GM12878 (cell line): ENCODE measurements around the gene BICD1. TPM values are rescaled to one million over a fixed set of nuclear protein-coding genes. Genes with fewer than 3 reads are reported as not detected.

ENCODE experiments used
- ATAC-seq: fragments of 200-7000 bp; cut with Tn5 transposase; 3 replicates; pipeline ENCODE4 v1.9.1; 2020; ENCODE audit warnings: mild to moderate bottlenecking, moderate library complexity
- BruUV-seq: library from RNA; stranded (reverse); fragments of 400-500 nt; replicated peaks from 2 replicates; lab custom pipeline; 2021; lab: Mats Ljungman, UMichigan
- CTCF ChIA-PET: fragments of 300-600 bp; sonication (Branson Sonifier 250); formaldehyde crosslinking; extraction: SDS; loops from one replicate; lab custom pipeline; 2021; ENCODE audit warnings: inconsistent platforms; lab: Yijun Ruan, JAX
- POLR2A ChIA-PET: fragments of 350-600 bp; formaldehyde crosslinking; extraction: SDS; loops from one replicate; lab custom pipeline; 2021; ENCODE audit warnings: inconsistent platforms; lab: Charles Lee
- RAD21 ChIA-PET: fragments of 300-600 bp; sonication (Branson Sonifier 250); formaldehyde crosslinking; loops from one replicate; lab custom pipeline; 2023; ENCODE audit warnings: antibody characterized with exemption; ENCODE audit not compliant: unreplicated experiment; lab: Charles Lee
- SMC1A ChIA-PET: fragments of 300-600 bp; sonication (Branson Sonifier 250); formaldehyde crosslinking; loops from one replicate; lab custom pipeline; 2023; ENCODE audit not compliant: unreplicated experiment, uncharacterized antibody; lab: Charles Lee
- DNase-seq: peaks from one replicate; pipeline ENCODE4 v3.0.0-alpha.2; 2011; ENCODE audit warnings: low read depth, low spot score
- FAIRE-seq: peaks from 3 replicates; lab custom pipeline; 2011; peaks lifted over from hg19 to GRCh38; lab: Jason Lieb, UNC
- H2AFZ ChIP-seq: 2 replicates; pipeline ENCODE4 v1.6.0; 2011; ENCODE audit warnings: low read depth, low read length, control low read depth; ENCODE audit not compliant: control insufficient read depth
- H3K27ac ChIP-seq: 2 replicates; pipeline ENCODE4 v1.5.1; 2011; ENCODE audit warnings: control low read depth; ENCODE audit not compliant: control insufficient read depth, insufficient read depth
- H3K27me3 ChIP-seq, 2 experiments: replicated peaks in 1 of 2; 2 replicates each; pipeline versions ENCODE4 v1.6.0 to v1.6.1; 2011; ENCODE audit warnings: low read length in 1 of 2; ENCODE audit not compliant: control insufficient read depth in 2 of 2, insufficient read depth in 2 of 2
- H3K36me3 ChIP-seq, 2 experiments: 2 replicates each; pipeline ENCODE4 v1.5.1; 2011; ENCODE audit warnings: low read length in 1 of 2; ENCODE audit not compliant: control insufficient read depth in 2 of 2, insufficient read depth in 2 of 2
- H3K4me1 ChIP-seq: 2 replicates; pipeline ENCODE4 v1.6.1; 2011; ENCODE audit warnings: mild to moderate bottlenecking, low read length, moderate library complexity, mixed read lengths; ENCODE audit not compliant: control insufficient read depth, insufficient read depth
- H3K4me2 ChIP-seq: 2 replicates; pipeline ENCODE4 v1.6.0; 2011; ENCODE audit warnings: control low read depth; ENCODE audit not compliant: control insufficient read depth, insufficient read depth
- H3K4me3 ChIP-seq: fragments of 200-600 bp; sonication (generic); 2 replicates; pipeline ENCODE4 v1.5.1; 2016
- H3K79me2 ChIP-seq: 2 replicates; pipeline ENCODE4 v1.6.0; 2011; ENCODE audit warnings: low read length; ENCODE audit not compliant: control insufficient read depth, insufficient read depth
- H3K9ac ChIP-seq: 2 replicates; pipeline ENCODE4 v1.8.0; 2011; ENCODE audit warnings: low read length, control low read depth, mixed read lengths; ENCODE audit not compliant: control insufficient read depth, insufficient read depth
- H3K9me3 ChIP-seq: replicated peaks from 3 replicates; pipeline ENCODE4 v1.5.1; 2011; ENCODE audit warnings: mild to moderate bottlenecking, low read length; ENCODE audit not compliant: control insufficient read depth, insufficient read depth
- H4K20me1 ChIP-seq: 2 replicates; pipeline ENCODE4 v1.6.0; 2011; ENCODE audit not compliant: control insufficient read depth, insufficient read depth
- JUND ChIP-seq: IDR thresholded peaks from 2 replicates; pipeline ENCODE4 v1.6.1; 2012; ENCODE audit warnings: low read depth, mild to moderate bottlenecking, low read length, improper control_type of control experiment, moderate library complexity
- RBBP5 ChIP-seq: fragments of 200-600 bp; sonication (generic); conservative IDR thresholded peaks from 2 replicates; pipeline ENCODE4 v1.6.1; 2016
- SMAD5 ChIP-seq: IDR thresholded peaks from 2 replicates; pipeline ENCODE4 v1.6.1; 2016; ENCODE audit warnings: antibody characterized with exemption, low read depth
- ZZZ3 ChIP-seq: IDR thresholded peaks from 2 replicates; pipeline ENCODE4 v1.6.1; 2011; ENCODE audit warnings: low read depth; ENCODE audit not compliant: control insufficient read depth, insufficient read length
- WGBS: methylation state at CpG from one replicate; pipeline ENCODE4 v1.1.6; 2016; ENCODE audit warnings: low lambda C conversion rate; ENCODE audit not compliant: insufficient replicate concordance, insufficient coverage; ENCODE audit errors: missing lambda C conversion rate; 5-methylcytosine and 5-hydroxymethylcytosine counted together
- in situ Hi-C: fragments of 300-500 bp; cut with MboI; formaldehyde crosslinking; loops from 9 replicates; pipeline ENCODE4 v1.14.3; 2018; ENCODE audit warnings: mixed read lengths
- intact Hi-C: fragments of 100-400 bp; cut with micrococcal nuclease; formaldehyde crosslinking; loops from one replicate; pipeline ENCODE4 v1.14.2; 2022; ENCODE audit not compliant: unreplicated experiment
- polyA plus RNA-seq, 11 experiments: library from polyadenylated mRNA; depleted of rRNA in 4 of 11; unstranded in 6 of 11; stranded (reverse) in 5 of 11; fragments of >200 nt; fragmentation: Nextera tagmentation in 4 of 11; fragmentation: Illumina TruSeq in 1 of 11; extraction: Ambion mirVana in 4 of 11; extraction: Trizol in 1 of 11; gene quantifications; 1 replicate in 1 of 11; 2 replicates in 10 of 11; pipeline versions ENCODE4 v1.2.1 to v1.2.3, GENCODE V29; 2011 to 2016; ENCODE audit warnings: inconsistent platforms in 2 of 11, missing spikeins in 2 of 11, low read depth in 1 of 11
- total RNA-seq, 4 experiments: library from RNA; depleted of rRNA in 3 of 4; stranded (reverse); fragments of >200 nt in 3 of 4; fragmentation: Illumina TruSeq in 1 of 4; extraction: Trizol in 1 of 4; gene quantifications; 2 replicates each; pipeline versions ENCODE4 v1.2.1 to v1.2.3, GENCODE V29; 2013 to 2021
- TF ChIP-seq, protein P1 (sequence below): fragments of 450-650 bp; IDR thresholded peaks from 2 replicates; pipeline ENCODE4 v1.6.1; 2016; ENCODE audit warnings: mild to moderate bottlenecking
- TF ChIP-seq, protein P2 (sequence below): fragments of 150-350 bp; IDR thresholded peaks from 2 replicates; pipeline ENCODE4 v1.6.1; 2014; ENCODE audit warnings: mild to moderate bottlenecking, low read depth, low read length

Gene BICD1
- total and polyA plus RNA-seq, 10 of the 15 experiments (the other 5 are each of a cell fraction or from before 2014, with no cell fraction given), result 4.7 to 32.5 (median 14.4) TPM

DNA sequence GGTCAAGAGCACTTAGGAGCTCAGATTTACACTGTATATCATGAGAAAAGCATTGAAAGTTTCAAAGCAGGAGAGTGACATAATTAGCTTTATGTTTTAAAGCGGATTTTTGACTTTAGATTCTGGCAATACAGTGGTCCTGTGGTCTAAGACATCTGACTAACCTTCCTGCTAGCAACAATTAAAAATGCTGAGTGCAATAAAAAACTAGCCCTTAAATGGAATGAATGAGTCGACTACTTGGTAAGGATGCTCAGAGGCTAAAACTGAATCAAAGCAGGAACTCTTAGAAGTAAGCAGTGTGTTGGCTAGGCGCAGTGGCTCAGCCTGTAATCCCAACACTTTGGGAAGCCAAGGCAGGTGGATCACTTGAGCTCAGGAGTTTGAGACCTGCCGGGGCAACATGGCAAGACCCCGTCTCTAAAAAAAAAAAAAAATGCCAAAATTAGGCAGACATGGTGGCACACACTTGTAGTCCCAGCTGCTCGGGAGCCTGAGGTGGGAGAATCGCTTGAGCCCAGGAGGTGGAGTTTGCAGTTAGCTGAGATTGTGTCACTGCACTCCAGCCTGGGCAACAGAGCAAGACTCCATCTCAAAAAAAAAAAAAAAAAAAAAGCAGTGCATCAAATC is 18.9 kb downstream of the BICD1 start:
- Histone ChIP-seq H3K4me3 (no peak overlapping the region), H3K27ac (no peak overlapping the region), H4K20me1 (no peaks in the 10 kb centered on the region), H2AFZ (no peak overlapping the region), H3K36me3 (no peaks in the 10 kb centered on the region; a peak in 2 of 4 replicates), H3K9me3 (no peaks in the 10 kb centered on the region), H3K9ac (no peak overlapping the region), H3K27me3 (no peaks in the 10 kb centered on the region), H3K79me2 (no peaks in the 10 kb centered on the region), H3K4me2 (no peak overlapping the region), H3K4me1 (peaks cover 1% of the 10 kb centered on the region; the same call in 1 of the 2 replicates)
- TF ChIP-seq ZZZ3, result no peak
- TF ChIP-seq JUND, result no peak
- TF ChIP-seq RBBP5, result no peak
- TF ChIP-seq, protein P1, sequence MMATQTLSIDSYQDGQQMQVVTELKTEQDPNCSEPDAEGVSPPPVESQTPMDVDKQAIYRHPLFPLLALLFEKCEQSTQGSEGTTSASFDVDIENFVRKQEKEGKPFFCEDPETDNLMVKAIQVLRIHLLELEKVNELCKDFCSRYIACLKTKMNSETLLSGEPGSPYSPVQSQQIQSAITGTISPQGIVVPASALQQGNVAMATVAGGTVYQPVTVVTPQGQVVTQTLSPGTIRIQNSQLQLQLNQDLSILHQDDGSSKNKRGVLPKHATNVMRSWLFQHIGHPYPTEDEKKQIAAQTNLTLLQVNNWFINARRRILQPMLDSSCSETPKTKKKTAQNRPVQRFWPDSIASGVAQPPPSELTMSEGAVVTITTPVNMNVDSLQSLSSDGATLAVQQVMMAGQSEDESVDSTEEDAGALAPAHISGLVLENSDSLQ, result no peak
- TF ChIP-seq, protein P2, sequence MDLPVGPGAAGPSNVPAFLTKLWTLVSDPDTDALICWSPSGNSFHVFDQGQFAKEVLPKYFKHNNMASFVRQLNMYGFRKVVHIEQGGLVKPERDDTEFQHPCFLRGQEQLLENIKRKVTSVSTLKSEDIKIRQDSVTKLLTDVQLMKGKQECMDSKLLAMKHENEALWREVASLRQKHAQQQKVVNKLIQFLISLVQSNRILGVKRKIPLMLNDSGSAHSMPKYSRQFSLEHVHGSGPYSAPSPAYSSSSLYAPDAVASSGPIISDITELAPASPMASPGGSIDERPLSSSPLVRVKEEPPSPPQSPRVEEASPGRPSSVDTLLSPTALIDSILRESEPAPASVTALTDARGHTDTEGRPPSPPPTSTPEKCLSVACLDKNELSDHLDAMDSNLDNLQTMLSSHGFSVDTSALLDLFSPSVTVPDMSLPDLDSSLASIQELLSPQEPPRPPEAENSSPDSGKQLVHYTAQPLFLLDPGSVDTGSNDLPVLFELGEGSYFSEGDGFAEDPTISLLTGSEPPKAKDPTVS, result no peak
- no peak for TF ChIP-seq SMAD5
- 97% methylated on average over 7 of the region's 7 CpGs for WGBS
- FAIRE-seq (no peak), DNase-seq (no peak), ATAC-seq (no peak)
- RAD21 ChIA-PET, result interaction anchor here (0.5 kb wide), 1 partner anchor 57 kb away, joined by 3 read pairs; no protein-coding TSS in a partner anchor
- SMC1A ChIA-PET, result interaction anchor here (0.8 to 1.5 kb wide), 4 partner anchors 9 to 39 kb away, joined by 3 to 5 read pairs (median 4); no protein-coding TSS in a partner anchor
- CTCF ChIA-PET, result interaction anchor here (0.5 to 1.6 kb wide), 5 partner anchors 8 to 472 kb away, joined by 3 to 5 read pairs (median 3); no protein-coding TSS in a partner anchor
- no TSS peak for BruUV-seq
- in situ Hi-C loops (no loop called here), intact Hi-C loops (no loop called here)
- POLR2A ChIA-PET, result no interaction called here
